Stimulated activated CD4-positive, alpha-beta T cell treated with anti-CD3 and anti-CD28 coated beads, Interleukin-15, amount 100 ng/mL, for 48 hours (primary cell): ENCODE measurements around the gene FOXB1.

Experiments used
- DNase-seq, 2 donors: peaks; one replicate each; pipeline ENCODE4 v3.0.0-alpha.2; 2020; ENCODE audit warnings: low read depth in 2 of 2

FOXB1 gene

GRCh38 chr15:60004009-60004845 is at the start of gene FOXB1:
TSS of gene FOXB1 (plus strand) at chr15:60004311. CDS start at chr15:60004964, 653 bp downstream.
- DNase-seq: no peak

GRCh38 chr15:59958288-59958687 is 45.8 kb upstream of the FOXB1 start:
- no peak for DNase-seq

GRCh38 chr15:59960318-59960717 is 43.8 kb upstream of the FOXB1 start:
- no peak for DNase-seq

GRCh38 chr15:59963322-59963721 is 40.8 kb upstream of the FOXB1 start:
- DNase-seq: no peak

GRCh38 chr15:59963925-59964324 is 40.2 kb upstream of the FOXB1 start:
- DNase-seq: no peak

GRCh38 chr15:59965741-59966140 is 38.4 kb upstream of the FOXB1 start:
- no peak for DNase-seq

- DNase-seq: no peak
Measured at GRCh38 chr15:59966262-59966661, 37.8 kb upstream of the FOXB1 start.

- DNase-seq: no peak
Measured at GRCh38 chr15:59968314-59968713, 35.8 kb upstream of the FOXB1 start.

- no peak for DNase-seq
Measured at GRCh38 chr15:59972241-59972640, 31.9 kb upstream of the FOXB1 start.

GRCh38 chr15:59976480-59977271 is 27.4 kb upstream of the FOXB1 start:
- DNase-seq: peak in 1 of 2 donors; percentile 27

- DNase-seq: no peak
Measured at GRCh38 chr15:59991834-59992233, 12.3 kb upstream of the FOXB1 start.

- DNase-seq: no peak
Measured at GRCh38 chr15:59993041-59993750, 10.9 kb upstream of the FOXB1 start.

- no peak for DNase-seq
Measured at GRCh38 chr15:59993950-59994401, 10.1 kb upstream of the FOXB1 start.

GRCh38 chr15:59994526-59994887 is 9.6 kb upstream of the FOXB1 start:
- no peak for DNase-seq

GRCh38 chr15:59994888-59995557 is 9.1 kb upstream of the FOXB1 start:
- DNase-seq: no peak

GRCh38 chr15:59995568-59996297 is 8.4 kb upstream of the FOXB1 start:
- DNase-seq: no peak

GRCh38 chr15:59996298-59997041 is 7.6 kb upstream of the FOXB1 start:
- DNase-seq: no peak

- DNase-seq: peak in 1 of 2 donors; percentile 56
Measured at GRCh38 chr15:59997070-59997701, 6.9 kb upstream of the FOXB1 start.

GRCh38 chr15:59998305-59998949 is 5.7 kb upstream of the FOXB1 start:
- DNase-seq: no peak
